Gastrocnemius medialis (tissue), 4 donors: ENCODE measurements around the gene PPFIA4. TPM values are rescaled to one million over a fixed set of nuclear protein-coding genes. Genes with fewer than 3 reads are reported as not detected.
A peak's percentile ranks its signal among the peaks of the same experiment; 100 is the strongest.

Experiments used
- ATAC-seq, 2 donors: fragments of 150-250 bp; one replicate each; pipeline ENCODE4 v1.9.1; 2016
- DNase-seq, 2 donors: peaks; one replicate each; pipeline ENCODE4 v3.0.0-alpha.2; 2019
- H3K27ac ChIP-seq, 4 donors: fragments of 200-600 bp; sonication (generic); 1 replicate in 1 of 4; 2 replicates in 3 of 4; pipeline ENCODE4 v1.5.1; 2016 to 2018; ENCODE audit warnings: mild to moderate bottlenecking in 2 of 4, moderate library complexity in 1 of 4
- H3K27me3 ChIP-seq, 3 donors: fragments of 200-600 bp; sonication (generic) in 2 of 3; 1 replicate in 1 of 3; 2 replicates in 2 of 3; pipeline versions ENCODE4 v1.5.1 to v1.6.0; 2016 to 2019; ENCODE audit warnings: mild to moderate bottlenecking in 1 of 3, moderate library complexity in 1 of 3
- H3K36me3 ChIP-seq, 2 donors: fragments of 200-600 bp; sonication (generic) in 1 of 2; one replicate each; pipeline ENCODE4 v1.5.1; 2017 to 2018
- H3K4me1 ChIP-seq, 2 donors: fragments of 200-600 bp; sonication (generic) in 1 of 2; one replicate each; pipeline ENCODE4 v1.5.1; 2016 to 2017; ENCODE audit warnings: mild to moderate bottlenecking in 2 of 2
- H3K4me3 ChIP-seq, 4 donors: fragments of 200-600 bp; sonication (generic) in 3 of 4; 1 replicate in 1 of 4; 2 replicates in 3 of 4; pipeline ENCODE4 v1.5.1; 2016 to 2019; ENCODE audit warnings: mild to moderate bottlenecking in 2 of 4
- H3K9me3 ChIP-seq, 3 donors: fragments of 200-600 bp; sonication (generic) in 2 of 3; 1 replicate in 1 of 3; 2 replicates in 2 of 3; pipeline ENCODE4 v1.5.1; 2016 to 2019
- POLR2A ChIP-seq, 2 donors: fragments of 450-650 bp; IDR thresholded peaks; one replicate each; pipeline ENCODE4 v1.6.1; 2017; ENCODE audit warnings: antibody characterized with exemption in 2 of 2, mild to moderate bottlenecking in 2 of 2, moderate library complexity in 2 of 2
- in situ Hi-C, 4 donors: fragments of 200-750 bp; cut with MboI; loops; one replicate each; pipeline versions ENCODE4 v1.15.0 to v1.8.0; 2017; ENCODE audit warnings: low sequenced_read_pairs in 4 of 4
- intact Hi-C: fragments of 100-400 bp; cut with DNase I; formaldehyde crosslinking; loops from one replicate; pipeline ENCODE4 v1.15.1; 2023; ENCODE audit warnings: low total_unique reads
- total RNA-seq, 4 donors: library from RNA; depleted of rRNA; stranded (reverse); fragments of >200 nt; gene quantifications; one replicate each; pipeline versions ENCODE4 v1.1.0 to v1.2.3, GENCODE V29; 2016
- TF ChIP-seq, protein P1 (sequence below), 5 experiments: fragments of 450-650 bp in 3 of 5; fragments of 200-600 bp in 2 of 5; sonication (generic) in 2 of 5; IDR thresholded peaks in 4 of 5; conservative IDR thresholded peaks in 1 of 5; 1 replicate in 4 of 5; 2 replicates in 1 of 5; pipeline ENCODE4 v1.5.1; 2016 to 2019; ENCODE audit warnings: antibody characterized with exemption in 5 of 5, mild to moderate bottlenecking in 3 of 5, moderate library complexity in 3 of 5

Gene PPFIA4
- total RNA-seq, 4 donors from 2014 or later: 8.4 to 45.5 (median 33.1) TPM

DNA sequence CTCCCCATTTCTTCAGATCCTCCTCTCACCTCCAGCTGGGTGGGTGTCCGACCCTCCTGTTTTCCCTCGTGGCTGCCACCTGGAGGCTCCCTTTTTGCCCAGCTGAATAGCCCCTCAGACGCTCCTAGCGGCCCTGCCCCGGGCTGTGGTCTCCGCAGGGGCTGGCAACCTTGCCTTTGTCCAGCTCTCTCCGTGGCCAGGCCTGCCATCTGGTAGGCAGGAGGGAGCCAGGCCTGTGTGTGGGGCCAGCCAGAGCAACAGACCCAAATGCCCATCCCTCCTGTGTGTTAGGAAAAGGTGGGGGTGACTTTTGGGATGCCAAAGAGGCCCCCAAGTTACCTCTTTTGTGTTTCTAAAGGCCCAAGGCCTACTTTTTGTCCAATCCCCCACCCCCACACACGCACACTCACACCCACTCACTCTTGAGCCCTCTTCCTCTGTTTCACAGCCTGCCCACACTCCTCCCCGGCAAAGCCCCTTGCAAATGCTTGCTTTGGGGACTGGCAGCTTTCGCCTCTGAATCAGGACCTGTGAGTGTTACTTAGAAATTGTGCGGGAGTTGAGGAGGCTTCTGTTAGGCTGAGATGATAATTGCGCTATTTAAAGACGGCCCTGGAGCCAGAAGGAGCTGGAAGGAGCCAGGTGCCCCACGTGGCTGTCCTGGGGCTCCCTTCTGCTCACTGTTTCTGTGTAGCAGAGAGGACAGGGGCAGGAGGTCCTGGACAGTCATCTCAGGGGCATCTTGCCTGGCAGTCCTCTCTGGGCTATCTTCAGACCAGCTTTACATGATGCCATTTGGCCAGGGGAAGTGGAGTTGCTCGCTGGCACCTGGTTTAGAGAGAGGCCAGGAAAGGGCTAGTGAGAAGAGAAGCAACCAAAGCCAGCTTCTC is 9.1 kb downstream of the PPFIA4 start:
- Histone ChIP-seq H3K27ac (peak overlapping the region; percentile 95 to 98 (median 96)), H3K27me3 (no peaks in the 10 kb centered on the region), H3K36me3 (no peaks in the 10 kb centered on the region), H3K9me3 (no peaks in the 10 kb centered on the region), H3K4me3 (peak overlapping the region in 1 of 4 donors; percentile 25), H3K4me1 (peaks cover 52 to 55% of the 10 kb centered on the region in 2 donors)
- intact Hi-C loops (loop anchor here (5.0 to 10.0 kb wide), 3 partner anchors 292 to 1049 kb away; partner anchors contain the start of genes ZBED6 and ZC3H11A), in situ Hi-C loops (loop anchor here in 3 of 4 donors (5.0 to 10.0 kb wide), 5 partner anchors 137 to 182 kb away; partner anchors contain the start of gene MYBPH (in 1 of the 3))
- TF ChIP-seq, protein P1, sequence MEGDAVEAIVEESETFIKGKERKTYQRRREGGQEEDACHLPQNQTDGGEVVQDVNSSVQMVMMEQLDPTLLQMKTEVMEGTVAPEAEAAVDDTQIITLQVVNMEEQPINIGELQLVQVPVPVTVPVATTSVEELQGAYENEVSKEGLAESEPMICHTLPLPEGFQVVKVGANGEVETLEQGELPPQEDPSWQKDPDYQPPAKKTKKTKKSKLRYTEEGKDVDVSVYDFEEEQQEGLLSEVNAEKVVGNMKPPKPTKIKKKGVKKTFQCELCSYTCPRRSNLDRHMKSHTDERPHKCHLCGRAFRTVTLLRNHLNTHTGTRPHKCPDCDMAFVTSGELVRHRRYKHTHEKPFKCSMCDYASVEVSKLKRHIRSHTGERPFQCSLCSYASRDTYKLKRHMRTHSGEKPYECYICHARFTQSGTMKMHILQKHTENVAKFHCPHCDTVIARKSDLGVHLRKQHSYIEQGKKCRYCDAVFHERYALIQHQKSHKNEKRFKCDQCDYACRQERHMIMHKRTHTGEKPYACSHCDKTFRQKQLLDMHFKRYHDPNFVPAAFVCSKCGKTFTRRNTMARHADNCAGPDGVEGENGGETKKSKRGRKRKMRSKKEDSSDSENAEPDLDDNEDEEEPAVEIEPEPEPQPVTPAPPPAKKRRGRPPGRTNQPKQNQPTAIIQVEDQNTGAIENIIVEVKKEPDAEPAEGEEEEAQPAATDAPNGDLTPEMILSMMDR (IDR thresholded peaks at IDR 0.05 in 4 of 5, conservative IDR thresholded peaks at IDR 0.05 in 1 of 5): no peak
- peak; percentile 54 to 84 for TF ChIP-seq POLR2A (IDR thresholded peaks at IDR 0.05)
- ATAC-seq (peak; percentile 37 to 53), DNase-seq (peak; percentile 83 to 94)

DNA sequence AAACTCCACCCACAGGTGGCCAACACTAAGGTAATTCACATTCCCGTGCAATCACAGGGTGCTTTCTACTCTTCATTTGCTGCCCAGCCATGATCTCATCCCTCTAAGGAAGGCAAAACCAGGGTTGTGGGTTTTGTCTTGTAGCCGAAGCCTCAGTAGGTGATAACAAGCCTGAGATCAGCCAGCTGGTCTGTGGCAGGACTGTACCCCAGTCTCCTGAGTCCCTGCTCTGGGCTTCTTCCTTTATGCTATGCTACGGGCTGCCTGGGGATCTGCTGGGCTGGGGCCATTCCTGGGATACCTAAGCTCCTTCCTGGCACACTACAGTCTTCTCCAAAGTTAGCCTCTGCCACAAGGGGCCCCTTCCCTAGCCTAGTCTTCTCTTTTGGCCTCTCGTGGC is 9.8 kb downstream of the PPFIA4 start:
- intact Hi-C loops: loop anchor here (5.0 to 10.0 kb wide), 3 partner anchors 291 to 1049 kb away; partner anchors contain the start of genes ZBED6 and ZC3H11A
- in situ Hi-C loops: loop anchor here in 3 of 4 donors (5.0 to 10.0 kb wide), 5 partner anchors 136 to 181 kb away; partner anchors contain the start of gene MYBPH (in 1 of the 3)
- Histone ChIP-seq H3K9me3 (no peaks in the 10 kb centered on the region), H3K36me3 (no peaks in the 10 kb centered on the region), H3K27ac (peak overlapping the region; percentile 95 to 98 (median 96)), H3K4me3 (peak overlapping the region in 1 of 4 donors; percentile 25), H3K4me1 (peaks cover 52 to 54% of the 10 kb centered on the region in 2 donors), H3K27me3 (no peaks in the 10 kb centered on the region)
- TF ChIP-seq, protein P1 (IDR thresholded peaks at IDR 0.05 in 4 of 5, conservative IDR thresholded peaks at IDR 0.05 in 1 of 5): no peak
- TF ChIP-seq POLR2A (IDR thresholded peaks at IDR 0.05): no peak
- ATAC-seq (no peak), DNase-seq (no peak)

DNA sequence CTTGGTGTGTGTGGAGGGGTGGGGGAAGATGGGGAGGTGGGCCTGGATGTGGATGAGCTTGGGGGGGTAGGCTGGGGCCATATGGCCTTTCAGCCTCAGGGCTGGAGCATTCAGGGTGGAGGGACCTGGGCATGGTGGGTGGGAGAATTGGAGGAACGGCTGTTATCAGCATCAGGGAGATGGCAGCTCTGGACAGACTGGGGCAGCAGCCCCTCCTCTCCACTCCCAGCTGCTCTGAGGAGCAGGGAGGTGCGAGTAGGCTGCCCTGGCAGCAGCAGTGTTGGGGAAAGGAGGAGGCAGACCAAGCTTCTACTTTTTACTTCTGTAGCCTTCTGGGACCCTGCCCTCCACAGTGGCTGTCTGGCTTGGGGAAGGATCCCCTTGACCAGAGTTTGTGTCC is 10.2 kb downstream of the PPFIA4 start:
- Histone ChIP-seq H3K36me3 (no peaks in the 10 kb centered on the region), H3K4me3 (peak overlapping the region in 1 of 4 donors; percentile 25), H3K27ac (peak overlapping the region; percentile 95 to 98 (median 96)), H3K27me3 (no peaks in the 10 kb centered on the region), H3K4me1 (peaks cover 52 to 57% of the 10 kb centered on the region in 2 donors), H3K9me3 (no peaks in the 10 kb centered on the region)
- ATAC-seq (no peak), DNase-seq (no peak)
- TF ChIP-seq, protein P1 (IDR thresholded peaks at IDR 0.05 in 4 of 5, conservative IDR thresholded peaks at IDR 0.05 in 1 of 5): no peak
- TF ChIP-seq POLR2A (IDR thresholded peaks at IDR 0.05): no peak
- in situ Hi-C loops: loop anchor here in 3 of 4 donors (5.0 to 10.0 kb wide), 5 partner anchors 136 to 181 kb away; partner anchors contain the start of gene MYBPH (in 1 of the 3)
- intact Hi-C loops: loop anchor here (5.0 to 10.0 kb wide), 3 partner anchors 291 to 1048 kb away; partner anchors contain the start of genes ZBED6 and ZC3H11A

DNA sequence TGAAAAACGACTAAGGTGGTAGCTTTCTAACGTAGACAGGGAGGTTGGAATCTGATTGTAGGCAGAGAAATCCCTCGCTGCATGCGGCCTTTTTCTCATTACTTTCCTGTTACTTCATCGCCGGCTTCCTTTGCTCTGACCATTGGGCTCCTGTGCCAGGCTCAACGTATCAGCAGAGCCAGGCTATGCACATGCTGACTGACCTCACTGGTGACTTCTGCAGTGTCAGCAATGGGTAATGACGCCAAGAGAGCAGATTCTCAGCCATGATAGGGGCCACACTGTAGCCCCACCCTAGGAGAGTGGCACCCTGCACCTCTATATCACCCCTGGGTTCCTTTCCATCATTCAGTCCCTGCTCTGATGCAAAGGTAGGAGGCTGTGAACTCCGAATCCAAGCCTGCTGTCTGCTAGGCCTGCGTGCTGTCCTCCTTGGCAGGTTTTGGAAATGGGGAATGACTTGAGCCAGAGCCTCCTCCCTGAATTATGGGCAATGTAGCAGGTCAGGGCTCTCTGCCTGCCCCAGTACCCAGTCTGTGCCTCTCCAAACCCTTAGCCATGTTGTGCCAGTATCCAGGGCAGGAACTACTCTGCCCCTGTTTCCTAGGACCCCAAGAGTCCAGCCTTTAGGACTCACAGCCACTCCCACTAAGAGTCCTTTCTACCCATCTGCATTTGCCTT is 11.4 kb downstream of the PPFIA4 start:
- intact Hi-C loops: loop anchor here (1.0 to 10.0 kb wide), 6 partner anchors 47 to 1047 kb away; partner anchors contain the start of genes ZBED6 and ZC3H11A
- H3K36me3 ChIP-seq: no peaks in the 10 kb centered on the region
- no peaks in the 10 kb centered on the region for H3K27me3 ChIP-seq
- H3K9me3 ChIP-seq: no peaks in the 10 kb centered on the region
- ATAC-seq (peak; percentile 7 to 19), DNase-seq (peak; percentile 34 to 77)
- H3K27ac ChIP-seq: peak overlapping the region; percentile 95 to 98 (median 96)
- TF ChIP-seq, protein P1 (IDR thresholded peaks at IDR 0.05 in 4 of 5, conservative IDR thresholded peaks at IDR 0.05 in 1 of 5): no peak
- no peak for TF ChIP-seq POLR2A (IDR thresholded peaks at IDR 0.05)
- in situ Hi-C loops: loop anchor here in 3 of 4 donors (5.0 to 10.0 kb wide), 5 partner anchors 135 to 180 kb away; partner anchors contain the start of gene MYBPH (in 1 of the 3)
- peaks cover 52 to 64% of the 10 kb centered on the region in 2 donors for H3K4me1 ChIP-seq
- peak overlapping the region in 1 of 4 donors; percentile 8 for H3K4me3 ChIP-seq
